LNCaP clone FGC (cell line): Measurements from ENCODE around the gene KCNT2.
A peak's percentile ranks its signal among the peaks of the same experiment; 100 is the strongest.

Experiments
- DNase-seq: peaks from one replicate; pipeline ENCODE4 v3.0.0-alpha.2; 2011; ENCODE audit warnings: low read depth
- H3K4me3 ChIP-seq: 2 replicates; pipeline ENCODE4 v1.5.1; 2011; ENCODE audit warnings: mild to moderate bottlenecking, low read depth, low read length, control low read depth
- CTCF ChIP-seq: IDR thresholded peaks from 2 replicates; pipeline ENCODE4 v1.5.1; 2012; ENCODE audit warnings: mild to moderate bottlenecking; ENCODE audit not compliant: control insufficient read depth, insufficient read depth; ENCODE audit errors: extremely low read depth

Gene KCNT2

DNA sequence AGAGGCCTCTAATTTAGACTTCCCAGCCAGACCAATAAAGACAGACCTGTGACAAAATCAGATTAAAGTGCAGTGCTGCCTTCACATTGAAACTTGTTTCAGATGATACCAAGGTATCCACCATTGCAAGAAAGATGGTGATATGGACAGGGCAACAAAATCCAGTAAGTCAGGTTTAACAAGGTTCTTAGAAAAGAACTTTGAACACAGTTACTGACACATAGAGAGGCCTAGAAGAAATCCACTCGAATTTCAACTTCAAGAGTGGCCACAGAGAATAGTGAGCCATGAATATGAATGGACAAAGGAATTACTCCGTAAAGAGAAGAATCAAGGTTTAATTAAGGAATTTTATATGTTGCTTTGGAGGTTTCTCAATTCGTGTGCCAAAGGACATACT is 230.4 kb downstream of the KCNT2 start:
- no peak for TF ChIP-seq CTCF
- no peak overlapping the region for H3K4me3 ChIP-seq

GRCh38 chr1:196376630-196377328 is 231.5 kb downstream of the KCNT2 start:
- no peak overlapping the region for H3K4me3 ChIP-seq
- no peak for TF ChIP-seq CTCF
- DNase-seq = no peak

More for the DNA sequence above, 230.4 kb downstream of the KCNT2 start:
- DNase-seq = no peak

DNA sequence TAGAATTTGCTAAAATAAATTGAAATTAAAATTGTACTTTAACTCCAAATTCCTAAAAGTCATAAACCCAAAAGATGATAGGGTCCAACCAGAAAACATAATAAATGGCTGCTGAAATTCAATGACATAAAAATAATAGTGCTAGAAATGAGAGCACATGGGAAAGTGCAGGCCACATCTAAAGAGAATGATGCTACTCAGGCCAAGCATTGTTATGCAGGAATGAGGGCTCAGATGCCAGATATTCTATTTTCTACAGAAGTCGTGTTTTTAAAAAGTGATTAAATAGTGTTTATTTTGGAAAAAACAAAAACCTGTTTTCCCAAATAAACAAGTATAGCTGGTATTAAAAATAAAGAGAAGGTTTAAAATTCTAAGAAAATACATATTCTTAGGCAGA is 234.4 kb downstream of the KCNT2 start:
- no peak for TF ChIP-seq CTCF
- no peak for DNase-seq
- H3K4me3 ChIP-seq = no peak overlapping the region

- H3K4me3 ChIP-seq = no peak overlapping the region
- DNase-seq = peak; percentile 15
- TF ChIP-seq CTCF = peak; percentile 49
These were observed 235.2 kb downstream of the KCNT2 start for GRCh38 chr1:196372896-196373536.

GRCh38 chr1:196367838-196368237 is 240.4 kb downstream of the KCNT2 start:
- no peak overlapping the region for H3K4me3 ChIP-seq
- no peak for TF ChIP-seq CTCF
- no peak for DNase-seq

- no peak overlapping the region for H3K4me3 ChIP-seq
- no peak for TF ChIP-seq CTCF
- DNase-seq = no peak
These were observed 241.3 kb downstream of the KCNT2 start for GRCh38 chr1:196366817-196367495.
